A673 (cell line): ENCODE data around the gene NTSR2. TPM values are rescaled to one million over a fixed set of nuclear protein-coding genes. Genes with fewer than 3 reads are reported as not detected.

Experiments used
- BruUV-seq: library from RNA; stranded (reverse); fragments of 400-500 nt; replicated peaks from 2 replicates; lab custom pipeline; 2021; lab: Mats Ljungman, UMichigan
- CTCF ChIA-PET: fragments of 300-600 bp; sonication (Branson Sonifier 250); formaldehyde crosslinking; loops from one replicate; lab custom pipeline; 2022; ENCODE audit warnings: antibody characterized with exemption; lab: Charles Lee
- POLR2A ChIA-PET: fragments of 300-600 bp; sonication (Branson Sonifier 250); formaldehyde crosslinking; loops from one replicate; lab custom pipeline; 2022; ENCODE audit warnings: antibody characterized with exemption; ENCODE audit not compliant: low non-redundant PET; lab: Charles Lee
- DNase-seq: peaks from one replicate; pipeline ENCODE4 v3.0.0-alpha.2; 2015; ENCODE audit warnings: low spot score
- H3K27ac ChIP-seq: fragments of 200-600 bp; sonication (generic); 2 replicates; pipeline ENCODE4 v1.5.1; 2016; ENCODE audit warnings: mixed run types, low read depth, mild to moderate bottlenecking, mixed read lengths, antibody characterized with exemption, low read length; ENCODE audit not compliant: poor library complexity, severe bottlenecking
- H3K27me3 ChIP-seq: fragments of 200-600 bp; sonication (generic); replicated peaks from 2 replicates; pipeline ENCODE4 v1.6.1; 2017; ENCODE audit warnings: mixed run types, low read depth, mild to moderate bottlenecking, mixed read lengths, antibody characterized with exemption, low read length; ENCODE audit not compliant: insufficient read depth, poor library complexity
- H3K36me3 ChIP-seq: fragments of 200-600 bp; sonication (generic); 2 replicates; pipeline ENCODE4 v1.6.1; 2016; ENCODE audit warnings: mixed run types, mild to moderate bottlenecking, mixed read lengths, antibody characterized with exemption, low read length; ENCODE audit not compliant: insufficient read depth, poor library complexity, severe bottlenecking
- H3K4me1 ChIP-seq: fragments of 200-600 bp; sonication (generic); 2 replicates; pipeline ENCODE4 v1.6.1; 2017; ENCODE audit warnings: mixed run types, mild to moderate bottlenecking, mixed read lengths, antibody characterized with exemption, low read length; ENCODE audit not compliant: insufficient read depth, poor library complexity, severe bottlenecking
- H3K4me3 ChIP-seq: fragments of 200-600 bp; sonication (generic); 2 replicates; pipeline ENCODE4 v1.5.1; 2016; ENCODE audit warnings: low read depth, mixed run types, mild to moderate bottlenecking, mixed read lengths, low read length; ENCODE audit not compliant: poor library complexity, severe bottlenecking
- H3K9me3 ChIP-seq: fragments of 200-600 bp; sonication (generic); 2 replicates; pipeline ENCODE4 v1.6.1; 2016; ENCODE audit warnings: mixed run types, low read depth, mild to moderate bottlenecking, mixed read lengths, antibody characterized with exemption, low read length; ENCODE audit not compliant: poor library complexity, severe bottlenecking
- EZH2 ChIP-seq: fragments of 200-600 bp; sonication (generic); IDR thresholded peaks from 2 replicates; pipeline ENCODE4 v1.6.1; 2017; ENCODE audit warnings: borderline replicate concordance, low read depth, mild to moderate bottlenecking, mixed read lengths, antibody characterized with exemption, low read length; ENCODE audit not compliant: poor library complexity, severe bottlenecking
- intact Hi-C: fragments of 100-400 bp; cut with micrococcal nuclease; formaldehyde crosslinking; loops from one replicate; pipeline ENCODE4 v1.10.0; 2022; ENCODE audit not compliant: unreplicated experiment
- total RNA-seq: library from RNA; stranded (reverse); gene quantifications from 2 replicates; pipeline ENCODE4 v1.2.3, GENCODE V29; 2021
- TF ChIP-seq, protein P1 (sequence below): fragments of 300-800, 200-600 bp; sonication (generic); conservative IDR thresholded peaks from 2 replicates; pipeline ENCODE4 v1.5.1; 2017; ENCODE audit warnings: low read depth, mild to moderate bottlenecking, antibody characterized with exemption, low read length, moderate library complexity, mixed read lengths

Gene NTSR2
- total RNA-seq, 1 experiment from 2014 or later: not detected

DNA sequence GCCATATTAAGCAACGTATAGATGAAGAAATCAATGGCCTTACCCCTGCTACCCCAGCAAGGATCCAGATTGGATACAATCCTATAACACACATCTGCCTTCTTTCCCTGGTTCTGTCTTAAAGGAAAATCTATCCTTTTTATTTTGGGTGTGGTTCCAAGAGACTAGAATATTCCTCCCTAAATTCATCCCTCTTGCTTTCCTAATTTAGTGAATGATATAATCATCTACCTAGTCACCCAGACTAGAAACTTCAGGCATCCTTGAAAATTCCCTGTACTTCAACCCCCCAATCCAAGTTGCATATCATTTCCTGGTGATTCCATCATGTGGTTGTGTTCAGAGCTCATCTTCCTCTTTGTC, 41.3 kb upstream of the NTSR2 start:
- H3K9me3 ChIP-seq: no peaks in the 10 kb centered on the region
- intact Hi-C loops: no loop called here
- POLR2A ChIA-PET: no interaction called here
- H3K27ac ChIP-seq: no peak overlapping the region
- H3K27me3 ChIP-seq: no peaks in the 10 kb centered on the region
- no peak for DNase-seq
- H3K4me3 ChIP-seq: no peak overlapping the region
- no peak for TF ChIP-seq EZH2
- TF ChIP-seq, protein P1, sequence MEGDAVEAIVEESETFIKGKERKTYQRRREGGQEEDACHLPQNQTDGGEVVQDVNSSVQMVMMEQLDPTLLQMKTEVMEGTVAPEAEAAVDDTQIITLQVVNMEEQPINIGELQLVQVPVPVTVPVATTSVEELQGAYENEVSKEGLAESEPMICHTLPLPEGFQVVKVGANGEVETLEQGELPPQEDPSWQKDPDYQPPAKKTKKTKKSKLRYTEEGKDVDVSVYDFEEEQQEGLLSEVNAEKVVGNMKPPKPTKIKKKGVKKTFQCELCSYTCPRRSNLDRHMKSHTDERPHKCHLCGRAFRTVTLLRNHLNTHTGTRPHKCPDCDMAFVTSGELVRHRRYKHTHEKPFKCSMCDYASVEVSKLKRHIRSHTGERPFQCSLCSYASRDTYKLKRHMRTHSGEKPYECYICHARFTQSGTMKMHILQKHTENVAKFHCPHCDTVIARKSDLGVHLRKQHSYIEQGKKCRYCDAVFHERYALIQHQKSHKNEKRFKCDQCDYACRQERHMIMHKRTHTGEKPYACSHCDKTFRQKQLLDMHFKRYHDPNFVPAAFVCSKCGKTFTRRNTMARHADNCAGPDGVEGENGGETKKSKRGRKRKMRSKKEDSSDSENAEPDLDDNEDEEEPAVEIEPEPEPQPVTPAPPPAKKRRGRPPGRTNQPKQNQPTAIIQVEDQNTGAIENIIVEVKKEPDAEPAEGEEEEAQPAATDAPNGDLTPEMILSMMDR: no peak
- CTCF ChIA-PET: no interaction called here
- no peaks in the 10 kb centered on the region for H3K4me1 ChIP-seq
- no peaks in the 10 kb centered on the region for H3K36me3 ChIP-seq
- no TSS peak for BruUV-seq

DNA sequence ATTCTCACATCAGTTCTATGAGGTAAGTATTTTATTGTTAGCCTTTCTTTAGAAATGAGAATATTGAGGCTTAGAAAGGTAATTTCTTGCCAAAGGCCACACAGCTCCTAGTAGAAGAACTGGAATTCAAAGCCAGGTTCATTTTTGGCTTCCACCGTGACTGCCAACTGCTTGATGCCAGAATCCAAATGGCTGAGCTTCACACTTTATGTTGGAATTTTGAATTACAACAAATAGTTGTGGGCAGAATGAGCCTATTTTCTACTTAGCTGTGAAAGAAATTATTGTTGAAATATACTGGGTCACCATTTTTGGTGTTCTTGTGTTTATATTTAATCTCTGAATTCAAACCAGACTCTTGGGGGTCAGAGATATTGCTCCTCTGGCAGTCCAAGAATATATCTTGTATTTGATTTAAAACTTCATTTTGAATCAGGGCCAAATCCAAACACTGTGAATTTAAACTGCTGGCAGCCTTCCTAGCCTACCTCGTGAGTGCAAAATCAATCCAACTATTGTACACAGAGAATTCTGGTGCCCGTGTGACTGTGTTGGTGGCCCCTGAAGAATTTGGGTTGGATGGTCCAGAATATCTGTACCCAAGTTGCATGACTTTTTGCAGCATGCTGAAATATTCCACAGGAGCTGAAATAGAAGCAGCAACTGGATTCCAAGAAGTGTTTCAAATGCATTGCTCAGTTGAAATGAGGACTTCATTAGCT, 40.8 kb upstream of the NTSR2 start:
- Histone ChIP-seq H3K4me1 (no peaks in the 10 kb centered on the region), H3K36me3 (no peaks in the 10 kb centered on the region), H3K27me3 (no peaks in the 10 kb centered on the region), H3K27ac (no peak overlapping the region), H3K4me3 (no peak overlapping the region), H3K9me3 (no peaks in the 10 kb centered on the region)
- no TSS peak for BruUV-seq
- ChIA-PET CTCF (no interaction called here), POLR2A (no interaction called here)
- no peak for TF ChIP-seq EZH2
- TF ChIP-seq, protein P1: no peak
- intact Hi-C loops: no loop called here
- DNase-seq: no peak

DNA sequence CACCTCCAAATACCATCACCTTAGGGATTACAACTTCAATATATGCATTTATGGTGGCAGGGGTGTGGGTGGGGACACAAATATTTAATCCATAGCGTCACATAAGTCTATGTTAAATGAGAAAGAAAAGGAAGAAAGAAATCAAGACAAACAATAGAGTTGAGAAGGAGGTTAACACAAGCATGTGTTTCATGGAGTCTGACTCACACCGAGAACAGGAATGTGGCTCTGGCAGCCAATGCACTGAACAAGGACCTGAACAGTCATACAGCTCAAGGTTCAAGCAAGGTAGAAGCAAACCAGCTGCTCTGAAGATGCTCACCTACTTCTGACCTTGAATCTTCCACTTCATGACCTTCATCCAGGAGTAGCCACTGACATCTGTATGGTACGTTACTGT, 40.2 kb upstream of the NTSR2 start:
- no peak for DNase-seq
- H3K36me3 ChIP-seq: no peaks in the 10 kb centered on the region
- CTCF ChIA-PET: no interaction called here
- peaks cover 3% of the 10 kb centered on the region for H3K9me3 ChIP-seq
- H3K27ac ChIP-seq: no peak overlapping the region
- intact Hi-C loops: no loop called here
- no peaks in the 10 kb centered on the region for H3K4me1 ChIP-seq
- TF ChIP-seq, protein P1: no peak
- TF ChIP-seq EZH2: no peak
- POLR2A ChIA-PET: no interaction called here
- no peak overlapping the region for H3K4me3 ChIP-seq
- H3K27me3 ChIP-seq: no peaks in the 10 kb centered on the region
- no TSS peak for BruUV-seq
